ENCODE measurements around the gene PLA2R1.

DNA sequence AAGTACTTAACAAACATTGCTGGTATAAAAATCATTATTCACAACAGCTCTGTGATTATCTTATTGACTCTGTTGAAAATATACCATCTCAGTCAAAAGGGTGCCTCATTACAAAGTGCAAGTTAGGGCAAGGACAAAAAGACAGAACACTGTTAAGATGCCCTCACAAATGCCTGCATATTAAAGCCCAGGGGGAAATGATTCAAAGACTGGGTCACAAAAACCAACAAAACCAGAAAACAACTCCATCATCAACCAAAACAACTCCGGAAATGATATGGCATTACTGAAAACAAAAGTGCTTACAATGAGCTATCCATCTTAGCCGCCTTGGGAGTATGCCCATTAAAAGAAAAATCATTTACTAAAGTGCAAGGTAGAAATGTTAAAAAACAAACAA lies 9.9 kb downstream of the PLA2R1 start:
- TF ChIP-seq, protein P1, sequence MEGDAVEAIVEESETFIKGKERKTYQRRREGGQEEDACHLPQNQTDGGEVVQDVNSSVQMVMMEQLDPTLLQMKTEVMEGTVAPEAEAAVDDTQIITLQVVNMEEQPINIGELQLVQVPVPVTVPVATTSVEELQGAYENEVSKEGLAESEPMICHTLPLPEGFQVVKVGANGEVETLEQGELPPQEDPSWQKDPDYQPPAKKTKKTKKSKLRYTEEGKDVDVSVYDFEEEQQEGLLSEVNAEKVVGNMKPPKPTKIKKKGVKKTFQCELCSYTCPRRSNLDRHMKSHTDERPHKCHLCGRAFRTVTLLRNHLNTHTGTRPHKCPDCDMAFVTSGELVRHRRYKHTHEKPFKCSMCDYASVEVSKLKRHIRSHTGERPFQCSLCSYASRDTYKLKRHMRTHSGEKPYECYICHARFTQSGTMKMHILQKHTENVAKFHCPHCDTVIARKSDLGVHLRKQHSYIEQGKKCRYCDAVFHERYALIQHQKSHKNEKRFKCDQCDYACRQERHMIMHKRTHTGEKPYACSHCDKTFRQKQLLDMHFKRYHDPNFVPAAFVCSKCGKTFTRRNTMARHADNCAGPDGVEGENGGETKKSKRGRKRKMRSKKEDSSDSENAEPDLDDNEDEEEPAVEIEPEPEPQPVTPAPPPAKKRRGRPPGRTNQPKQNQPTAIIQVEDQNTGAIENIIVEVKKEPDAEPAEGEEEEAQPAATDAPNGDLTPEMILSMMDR (IDR thresholded peaks at IDR 0.05): no peak
- TF ChIP-seq POLR2A (IDR thresholded peaks at IDR 0.05): no peak

Measured in lower leg skin (tissue), 3 donors.